GM12878 (cell line): Measurements from ENCODE around the gene ASB4. TPM values are rescaled to one million over a fixed set of nuclear protein-coding genes. Genes with fewer than 3 reads are reported as not detected.

Source experiments
- ATAC-seq: fragments of 200-7000 bp; cut with Tn5 transposase; 3 replicates; pipeline ENCODE4 v1.9.1; 2020; ENCODE audit warnings: mild to moderate bottlenecking, moderate library complexity
- BruUV-seq: library from RNA; stranded (reverse); fragments of 400-500 nt; replicated peaks from 2 replicates; lab custom pipeline; 2021; lab: Mats Ljungman, UMichigan
- CTCF ChIA-PET: fragments of 300-600 bp; sonication (Branson Sonifier 250); formaldehyde crosslinking; extraction: SDS; loops from one replicate; lab custom pipeline; 2021; ENCODE audit warnings: inconsistent platforms; lab: Yijun Ruan, JAX
- POLR2A ChIA-PET: fragments of 350-600 bp; formaldehyde crosslinking; extraction: SDS; loops from one replicate; lab custom pipeline; 2021; ENCODE audit warnings: inconsistent platforms; lab: Charles Lee
- RAD21 ChIA-PET: fragments of 300-600 bp; sonication (Branson Sonifier 250); formaldehyde crosslinking; loops from one replicate; lab custom pipeline; 2023; ENCODE audit warnings: antibody characterized with exemption; ENCODE audit not compliant: unreplicated experiment; lab: Charles Lee
- SMC1A ChIA-PET: fragments of 300-600 bp; sonication (Branson Sonifier 250); formaldehyde crosslinking; loops from one replicate; lab custom pipeline; 2023; ENCODE audit not compliant: unreplicated experiment, uncharacterized antibody; lab: Charles Lee
- DNase-seq: peaks from one replicate; pipeline ENCODE4 v3.0.0-alpha.2; 2011; ENCODE audit warnings: low read depth, low spot score
- FAIRE-seq: peaks from 3 replicates; lab custom pipeline; 2011; peaks lifted over from hg19 to GRCh38; lab: Jason Lieb, UNC
- H2AFZ ChIP-seq: 2 replicates; pipeline ENCODE4 v1.6.0; 2011; ENCODE audit warnings: low read depth, low read length, control low read depth; ENCODE audit not compliant: control insufficient read depth
- H3K27ac ChIP-seq: 2 replicates; pipeline ENCODE4 v1.5.1; 2011; ENCODE audit warnings: control low read depth; ENCODE audit not compliant: control insufficient read depth, insufficient read depth
- H3K27me3 ChIP-seq, 2 experiments: replicated peaks in 1 of 2; 2 replicates each; pipeline versions ENCODE4 v1.6.0 to v1.6.1; 2011; ENCODE audit warnings: low read length in 1 of 2; ENCODE audit not compliant: control insufficient read depth in 2 of 2, insufficient read depth in 2 of 2
- H3K36me3 ChIP-seq, 2 experiments: 2 replicates each; pipeline ENCODE4 v1.5.1; 2011; ENCODE audit warnings: low read length in 1 of 2; ENCODE audit not compliant: control insufficient read depth in 2 of 2, insufficient read depth in 2 of 2
- H3K4me1 ChIP-seq: 2 replicates; pipeline ENCODE4 v1.6.1; 2011; ENCODE audit warnings: mild to moderate bottlenecking, low read length, moderate library complexity, mixed read lengths; ENCODE audit not compliant: control insufficient read depth, insufficient read depth
- H3K4me2 ChIP-seq: 2 replicates; pipeline ENCODE4 v1.6.0; 2011; ENCODE audit warnings: control low read depth; ENCODE audit not compliant: control insufficient read depth, insufficient read depth
- H3K4me3 ChIP-seq: fragments of 200-600 bp; sonication (generic); 2 replicates; pipeline ENCODE4 v1.5.1; 2016
- H3K79me2 ChIP-seq: 2 replicates; pipeline ENCODE4 v1.6.0; 2011; ENCODE audit warnings: low read length; ENCODE audit not compliant: control insufficient read depth, insufficient read depth
- H3K9ac ChIP-seq: 2 replicates; pipeline ENCODE4 v1.8.0; 2011; ENCODE audit warnings: low read length, control low read depth, mixed read lengths; ENCODE audit not compliant: control insufficient read depth, insufficient read depth
- H3K9me3 ChIP-seq: replicated peaks from 3 replicates; pipeline ENCODE4 v1.5.1; 2011; ENCODE audit warnings: mild to moderate bottlenecking, low read length; ENCODE audit not compliant: control insufficient read depth, insufficient read depth
- H4K20me1 ChIP-seq: 2 replicates; pipeline ENCODE4 v1.6.0; 2011; ENCODE audit not compliant: control insufficient read depth, insufficient read depth
- ASH2L ChIP-seq: fragments of 300-600, 200-600 bp; sonication (generic); IDR thresholded peaks from 2 replicates; pipeline ENCODE4 v1.6.1; 2017; ENCODE audit warnings: low read depth, mild to moderate bottlenecking, borderline replicate concordance
- ATF3 ChIP-seq: IDR thresholded peaks from 2 replicates; pipeline ENCODE4 v1.6.1; 2011; ENCODE audit warnings: low read depth, mild to moderate bottlenecking, low read length, moderate library complexity, borderline replicate concordance; ENCODE audit errors: extremely low read depth
- ATF7 ChIP-seq: fragments of 450-650 bp; IDR thresholded peaks from 2 replicates; pipeline ENCODE4 v1.6.1; 2016; ENCODE audit warnings: low read depth, mild to moderate bottlenecking
- BACH1 ChIP-seq: fragments of 450-650 bp; IDR thresholded peaks from 2 replicates; pipeline ENCODE4 v1.6.1; 2017; ENCODE audit warnings: mild to moderate bottlenecking, borderline replicate concordance
- CBFB ChIP-seq: IDR thresholded peaks from 2 replicates; pipeline ENCODE4 v1.6.1; 2016; ENCODE audit warnings: antibody characterized with exemption, low read depth
- CBX5 ChIP-seq: sonication (generic); IDR thresholded peaks from 2 replicates; pipeline ENCODE4 v1.6.1; 2016; ENCODE audit warnings: low read depth, moderate library complexity, mild to moderate bottlenecking, inconsistent platforms
- CHD2 ChIP-seq: IDR thresholded peaks from 2 replicates; pipeline ENCODE4 v1.6.1; 2011; ENCODE audit warnings: low read depth, low read length, improper control_type of control experiment, borderline replicate concordance
- LARP7 ChIP-seq: fragments of 450-650 bp; IDR thresholded peaks from 2 replicates; pipeline ENCODE4 v1.6.1; 2017; ENCODE audit warnings: mild to moderate bottlenecking
- NFIC ChIP-seq: IDR thresholded peaks from 2 replicates; pipeline ENCODE4 v1.6.1; 2012; ENCODE audit warnings: low read depth, mild to moderate bottlenecking, inconsistent platforms, low read length, moderate library complexity
- NR2C2 ChIP-seq: IDR thresholded peaks from 2 replicates; pipeline ENCODE4 v1.6.1; 2011; ENCODE audit warnings: borderline replicate concordance, low read depth; ENCODE audit not compliant: control insufficient read depth, insufficient read length
- PKNOX1 ChIP-seq: fragments of 450-650 bp; IDR thresholded peaks from 2 replicates; pipeline ENCODE4 v1.6.1; 2016; ENCODE audit warnings: mild to moderate bottlenecking
- PRDM15 ChIP-seq: fragments of 450-650 bp; formaldehyde crosslinking; IDR thresholded peaks from 2 replicates; pipeline ENCODE4 v1.4.0; 2020; ENCODE audit warnings: mild to moderate bottlenecking, moderate library complexity
- RAD51 ChIP-seq: fragments of 450-650 bp; IDR thresholded peaks from 2 replicates; pipeline ENCODE4 v1.6.1; 2016; ENCODE audit warnings: moderate library complexity, mild to moderate bottlenecking, inconsistent platforms
- RBBP5 ChIP-seq: fragments of 200-600 bp; sonication (generic); conservative IDR thresholded peaks from 2 replicates; pipeline ENCODE4 v1.6.1; 2016
- RCOR1 ChIP-seq: conservative IDR thresholded peaks from 2 replicates; pipeline ENCODE4 v1.6.1; 2012; ENCODE audit warnings: low read depth, low read length, improper control_type of control experiment
- SMAD1 ChIP-seq: fragments of 450-650 bp; IDR thresholded peaks from 2 replicates; pipeline ENCODE4 v1.6.1; 2018; ENCODE audit warnings: mild to moderate bottlenecking, low read depth; ENCODE audit not compliant: partially characterized antibody
- USF1 ChIP-seq: IDR thresholded peaks from 2 replicates; pipeline ENCODE4 v1.6.1; 2011; ENCODE audit warnings: borderline replicate concordance, low read depth, mild to moderate bottlenecking, moderate library complexity, mixed read lengths, low read length; ENCODE audit not compliant: insufficient read depth; ENCODE audit errors: extremely low read length
- ZNF207 ChIP-seq: fragments of 450-650 bp; IDR thresholded peaks from 2 replicates; pipeline ENCODE4 v1.6.1; 2014; ENCODE audit warnings: antibody characterized with exemption, mild to moderate bottlenecking, borderline replicate concordance
- WGBS: methylation state at CpG from one replicate; pipeline ENCODE4 v1.1.6; 2016; ENCODE audit warnings: low lambda C conversion rate; ENCODE audit not compliant: insufficient replicate concordance, insufficient coverage; ENCODE audit errors: missing lambda C conversion rate; 5-methylcytosine and 5-hydroxymethylcytosine counted together
- in situ Hi-C: fragments of 300-500 bp; cut with MboI; formaldehyde crosslinking; loops from 9 replicates; pipeline ENCODE4 v1.14.3; 2018; ENCODE audit warnings: mixed read lengths
- intact Hi-C: fragments of 100-400 bp; cut with micrococcal nuclease; formaldehyde crosslinking; loops from one replicate; pipeline ENCODE4 v1.14.2; 2022; ENCODE audit not compliant: unreplicated experiment
- polyA plus RNA-seq, 11 experiments: library from polyadenylated mRNA; depleted of rRNA in 4 of 11; unstranded in 6 of 11; stranded (reverse) in 5 of 11; fragments of >200 nt; fragmentation: Nextera tagmentation in 4 of 11; fragmentation: Illumina TruSeq in 1 of 11; extraction: Ambion mirVana in 4 of 11; extraction: Trizol in 1 of 11; gene quantifications; 1 replicate in 1 of 11; 2 replicates in 10 of 11; pipeline versions ENCODE4 v1.2.1 to v1.2.3, GENCODE V29; 2011 to 2016; ENCODE audit warnings: inconsistent platforms in 2 of 11, missing spikeins in 2 of 11, low read depth in 1 of 11
- total RNA-seq, 4 experiments: library from RNA; depleted of rRNA in 3 of 4; stranded (reverse); fragments of >200 nt in 3 of 4; fragmentation: Illumina TruSeq in 1 of 4; extraction: Trizol in 1 of 4; gene quantifications; 2 replicates each; pipeline versions ENCODE4 v1.2.1 to v1.2.3, GENCODE V29; 2013 to 2021

The ASB4 gene
- total and polyA plus RNA-seq, 10 of the 15 experiments (the other 5 are each of a cell fraction or from before 2014, with no cell fraction given) = 0.12 to 1.1 TPM; not detected in 8

GRCh38 chr7:95586951-95587301 lies 101.2 kb downstream of the ASB4 start:
- POLR2A ChIA-PET = no interaction called here
- FAIRE-seq (no peak), DNase-seq (no peak), ATAC-seq (no peak)
- CTCF ChIA-PET = interaction anchor here (1.1 kb wide), 1 partner anchor 105 kb away, joined by 3 read pairs; no protein-coding TSS in a partner anchor
- Histone ChIP-seq H3K4me1 (no peaks in the 10 kb centered on the region), H3K9ac (no peak overlapping the region), H3K9me3 (no peaks in the 10 kb centered on the region), H3K79me2 (no peaks in the 10 kb centered on the region), H3K36me3 (no peaks in the 10 kb centered on the region), H3K27ac (no peak overlapping the region), H3K27me3 (no peaks in the 10 kb centered on the region), H4K20me1 (no peaks in the 10 kb centered on the region; the same call in 1 of the 2 replicates), H2AFZ (no peak overlapping the region), H3K4me3 (no peak overlapping the region), H3K4me2 (no peak overlapping the region)
- SMC1A ChIA-PET = interaction anchor here (0.8 to 1.0 kb wide), 2 partner anchors 12 to 60 kb away, joined by 3 read pairs; no protein-coding TSS in a partner anchor
- in situ Hi-C loops = no loop called here
- WGBS = 12% methylated on average over 3 of the region's 3 CpGs
- no peak for TF ChIP-seq USF1
- TF ChIP-seq RBBP5 = no peak
- no peak for TF ChIP-seq ASH2L
- TF ChIP-seq CHD2 = no peak
- TF ChIP-seq PKNOX1 = no peak
- no peak for TF ChIP-seq PRDM15 (CRISPR knock-in tag)
- no peak for TF ChIP-seq NFIC
- no peak for TF ChIP-seq RAD51
- no peak for TF ChIP-seq ATF7
- no peak for TF ChIP-seq CBX5
- no peak for TF ChIP-seq NR2C2
- no peak for TF ChIP-seq ATF3
- TF ChIP-seq LARP7 = no peak
- TF ChIP-seq SMAD1 = no peak
- TF ChIP-seq CBFB = no peak
- no peak for TF ChIP-seq ZNF207
- no peak for TF ChIP-seq RCOR1
- TF ChIP-seq BACH1 = no peak
- intact Hi-C loops = no loop called here
- RAD21 ChIA-PET = interaction anchor here (1.1 kb wide), 1 partner anchor 75 kb away, joined by 3 read pairs; no protein-coding TSS in a partner anchor
- BruUV-seq = no TSS peak
